SH-SY5Y (cell line): ENCODE measurements around the gene MMAA.

Source experiments
- GATA2 ChIP-seq: IDR thresholded peaks from 2 replicates; pipeline ENCODE4 v1.6.1; 2011; ENCODE audit warnings: mild to moderate bottlenecking, low read depth, low read length
- GATA3 ChIP-seq: IDR thresholded peaks from 2 replicates; pipeline ENCODE4 v1.6.1; 2011; ENCODE audit warnings: low read depth, mild to moderate bottlenecking, low read length, moderate library complexity

- TF ChIP-seq GATA2: no peak
- no peak for TF ChIP-seq GATA3
Measured at GRCh38 chr4:145605941-145606340, 13.2 kb upstream of the MMAA start.
